ENCODE results near the gene NIPAL3.
A peak's percentile ranks its signal among the peaks of the same experiment; 100 is the strongest.

Gene NIPAL3

GRCh38 chr1:24415334-24415909 lies at the start of gene NIPAL3:
TSS of gene NIPAL3 (plus strand) at chr1:24415802. CDS start at chr1:24419548, 3,746 bp downstream.
- DNase-seq (ENCODE audit: low read depth in 2 of 2, low spot score in 1 of 2): peak; percentile 89 to 93

- no peak for DNase-seq (ENCODE audit: low read depth in 2 of 2, low spot score in 1 of 2)
Observed at GRCh38 chr1:24366707-24367106, 48.9 kb upstream of the NIPAL3 start.

- DNase-seq (ENCODE audit: low read depth in 2 of 2, low spot score in 1 of 2): no peak
Observed at GRCh38 chr1:24369199-24369598, 46.4 kb upstream of the NIPAL3 start.

- no peak for DNase-seq (ENCODE audit: low read depth in 2 of 2, low spot score in 1 of 2)
Observed at GRCh38 chr1:24369801-24370200, 45.8 kb upstream of the NIPAL3 start.

- no peak for DNase-seq (ENCODE audit: low read depth in 2 of 2, low spot score in 1 of 2)
Observed at GRCh38 chr1:24373044-24373443, 42.6 kb upstream of the NIPAL3 start.

GRCh38 chr1:24373710-24374109 lies 41.9 kb upstream of the NIPAL3 start:
- DNase-seq (ENCODE audit: low read depth in 2 of 2, low spot score in 1 of 2): no peak

- DNase-seq (ENCODE audit: low read depth in 2 of 2, low spot score in 1 of 2): no peak
Observed at GRCh38 chr1:24374891-24375786, 40.5 kb upstream of the NIPAL3 start.

GRCh38 chr1:24379733-24380315 lies 35.8 kb upstream of the NIPAL3 start:
- no peak for DNase-seq (ENCODE audit: low read depth in 2 of 2, low spot score in 1 of 2)

GRCh38 chr1:24380508-24380907 lies 35.1 kb upstream of the NIPAL3 start:
- no peak for DNase-seq (ENCODE audit: low read depth in 2 of 2, low spot score in 1 of 2)

- no peak for DNase-seq (ENCODE audit: low read depth in 2 of 2, low spot score in 1 of 2)
Observed at GRCh38 chr1:24381256-24381655, 34.3 kb upstream of the NIPAL3 start.

GRCh38 chr1:24382165-24382577 lies 33.4 kb upstream of the NIPAL3 start:
- no peak for DNase-seq (ENCODE audit: low read depth in 2 of 2, low spot score in 1 of 2)

GRCh38 chr1:24383381-24383940 lies 32.1 kb upstream of the NIPAL3 start:
- DNase-seq (ENCODE audit: low read depth in 2 of 2, low spot score in 1 of 2): no peak

GRCh38 chr1:24384251-24385090 lies 31.1 kb upstream of the NIPAL3 start:
- no peak for DNase-seq (ENCODE audit: low read depth in 2 of 2, low spot score in 1 of 2)

GRCh38 chr1:24385160-24385940 lies 30.3 kb upstream of the NIPAL3 start:
- no peak for DNase-seq (ENCODE audit: low read depth in 2 of 2, low spot score in 1 of 2)

GRCh38 chr1:24386241-24386640 lies 29.4 kb upstream of the NIPAL3 start:
- DNase-seq (ENCODE audit: low read depth in 2 of 2, low spot score in 1 of 2): no peak

- DNase-seq (ENCODE audit: low read depth in 2 of 2, low spot score in 1 of 2): no peak
Observed at GRCh38 chr1:24386931-24387330, 28.7 kb upstream of the NIPAL3 start.

GRCh38 chr1:24387636-24388175 lies 27.9 kb upstream of the NIPAL3 start:
- DNase-seq (ENCODE audit: low read depth in 2 of 2, low spot score in 1 of 2): no peak

- no peak for DNase-seq (ENCODE audit: low read depth in 2 of 2, low spot score in 1 of 2)
Observed at GRCh38 chr1:24388331-24388885, 27.2 kb upstream of the NIPAL3 start.

GRCh38 chr1:24389231-24389678 lies 26.3 kb upstream of the NIPAL3 start:
- no peak for DNase-seq (ENCODE audit: low read depth in 2 of 2, low spot score in 1 of 2)

All from stimulated activated CD8-positive, alpha-beta memory T cell treated with anti-CD3 and anti-CD28 coated beads, Interleukin-4, amount 100 ng/mL, for 4 hours (primary cell).